Stomach (tissue), 4 donors: ENCODE results near the gene GRK4.
"Not testable (repeated sequence)": the region's sequence is repeated elsewhere in the genome, so short reads cannot be mapped to it uniquely, and the experiment has no call there.

ENCODE experiments used
- POLR2A ChIP-seq, 4 donors: fragments of 450-650 bp; IDR thresholded peaks; one replicate each; pipeline ENCODE4 v1.6.1; 2016; ENCODE audit warnings: antibody characterized with exemption in 4 of 4, control low read depth in 2 of 4, mild to moderate bottlenecking in 1 of 4, moderate library complexity in 1 of 4
- TF ChIP-seq, protein P1 (sequence below), 7 experiments: fragments of 450-650 bp in 4 of 7; fragments of 200-600 bp in 3 of 7; sonication (generic) in 3 of 7; IDR thresholded peaks; one replicate each; pipeline ENCODE4 v1.5.1; 2016 to 2019; ENCODE audit warnings: antibody characterized with exemption in 7 of 7, control low read depth in 2 of 7, mild to moderate bottlenecking in 1 of 7

DNA sequence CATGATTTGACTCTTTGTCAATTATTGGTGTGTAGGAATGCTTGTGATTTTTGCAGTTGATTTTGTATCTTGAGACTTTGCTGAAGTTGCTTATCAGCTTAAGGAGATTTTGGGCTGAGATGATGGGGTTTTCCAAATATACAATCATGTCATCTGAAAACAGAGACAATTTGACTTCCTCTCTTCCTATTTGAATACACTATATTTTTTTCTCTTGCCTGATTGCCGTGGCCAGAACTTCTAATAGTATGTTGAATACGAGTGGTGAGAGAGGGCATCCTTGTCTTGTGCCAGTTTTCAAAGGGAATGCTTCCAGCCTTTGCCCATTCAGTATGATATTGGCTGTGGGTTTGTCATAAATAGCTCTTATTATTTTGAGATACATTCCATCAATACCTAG lies 45.1 kb upstream of the GRK4 start:
- TF ChIP-seq, protein P1, sequence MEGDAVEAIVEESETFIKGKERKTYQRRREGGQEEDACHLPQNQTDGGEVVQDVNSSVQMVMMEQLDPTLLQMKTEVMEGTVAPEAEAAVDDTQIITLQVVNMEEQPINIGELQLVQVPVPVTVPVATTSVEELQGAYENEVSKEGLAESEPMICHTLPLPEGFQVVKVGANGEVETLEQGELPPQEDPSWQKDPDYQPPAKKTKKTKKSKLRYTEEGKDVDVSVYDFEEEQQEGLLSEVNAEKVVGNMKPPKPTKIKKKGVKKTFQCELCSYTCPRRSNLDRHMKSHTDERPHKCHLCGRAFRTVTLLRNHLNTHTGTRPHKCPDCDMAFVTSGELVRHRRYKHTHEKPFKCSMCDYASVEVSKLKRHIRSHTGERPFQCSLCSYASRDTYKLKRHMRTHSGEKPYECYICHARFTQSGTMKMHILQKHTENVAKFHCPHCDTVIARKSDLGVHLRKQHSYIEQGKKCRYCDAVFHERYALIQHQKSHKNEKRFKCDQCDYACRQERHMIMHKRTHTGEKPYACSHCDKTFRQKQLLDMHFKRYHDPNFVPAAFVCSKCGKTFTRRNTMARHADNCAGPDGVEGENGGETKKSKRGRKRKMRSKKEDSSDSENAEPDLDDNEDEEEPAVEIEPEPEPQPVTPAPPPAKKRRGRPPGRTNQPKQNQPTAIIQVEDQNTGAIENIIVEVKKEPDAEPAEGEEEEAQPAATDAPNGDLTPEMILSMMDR (IDR thresholded peaks at IDR 0.05): not testable (repeated sequence)
- TF ChIP-seq POLR2A (IDR thresholded peaks at IDR 0.05): not testable (repeated sequence)
